Muscle layer of duodenum (tissue), 2 donors: Measurements from ENCODE around the gene PIEZO1.

Experiments used
- H3K27ac ChIP-seq: one replicate; pipeline ENCODE4 v1.7.0; 2013; ENCODE audit warnings: mild to moderate bottlenecking, low read length
- H3K27me3 ChIP-seq: one replicate; pipeline ENCODE4 v1.7.0; 2013; ENCODE audit warnings: low read depth, mild to moderate bottlenecking, control low read depth, low read length
- H3K36me3 ChIP-seq, 2 donors: one replicate each; pipeline ENCODE4 v1.7.0; 2013; ENCODE audit warnings: low read length in 2 of 2, control low read depth in 1 of 2, mild to moderate bottlenecking in 1 of 2; ENCODE audit not compliant: insufficient read depth in 2 of 2, control insufficient read depth in 1 of 2
- H3K4me1 ChIP-seq, 2 donors: one replicate each; pipeline ENCODE4 v1.7.0; 2013; ENCODE audit warnings: low read length in 2 of 2, mild to moderate bottlenecking in 2 of 2, control low read depth in 1 of 2, moderate library complexity in 1 of 2; ENCODE audit not compliant: insufficient read depth in 2 of 2, control insufficient read depth in 1 of 2
- H3K4me3 ChIP-seq, 2 donors: one replicate each; pipeline ENCODE4 v1.7.0; 2013; ENCODE audit warnings: low read length in 2 of 2, low read depth in 1 of 2, mild to moderate bottlenecking in 1 of 2
- H3K9me3 ChIP-seq, 2 donors: one replicate each; pipeline ENCODE4 v1.7.0; 2013; ENCODE audit warnings: low read length in 2 of 2, control low read depth in 1 of 2, mild to moderate bottlenecking in 1 of 2; ENCODE audit not compliant: control insufficient read depth in 1 of 2
- donor health status: healthy.

PIEZO1 gene

DNA sequence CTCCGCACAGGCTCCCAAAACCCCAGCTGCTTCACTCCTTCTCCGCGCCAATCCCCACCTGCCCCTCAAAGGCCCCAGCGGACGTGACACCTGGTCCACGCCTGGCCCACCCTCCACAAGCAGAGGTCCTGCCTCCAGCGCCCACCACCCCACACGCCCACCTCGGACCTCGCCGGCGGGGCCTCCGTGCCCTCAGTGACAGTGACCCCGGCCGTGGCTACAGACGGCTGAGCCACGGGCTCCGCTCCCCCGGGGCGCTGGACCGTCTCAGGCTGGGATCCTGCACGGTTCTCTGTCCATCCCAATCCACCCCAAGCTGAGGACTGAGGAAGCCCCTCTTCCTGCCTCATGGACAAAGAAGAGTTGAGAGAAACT lies 25.1 kb downstream of the PIEZO1 start:
- Histone ChIP-seq H3K4me1 (peaks cover 0 to 46% of the 10 kb centered on the region in 2 donors), H3K36me3 (no peaks in the 10 kb centered on the region), H3K27me3 (no peaks in the 10 kb centered on the region), H3K27ac (peak overlapping the region; percentile 8), H3K9me3 (no peaks in the 10 kb centered on the region), H3K4me3 (peak overlapping the region in 1 of 2 donors; percentile 19)

DNA sequence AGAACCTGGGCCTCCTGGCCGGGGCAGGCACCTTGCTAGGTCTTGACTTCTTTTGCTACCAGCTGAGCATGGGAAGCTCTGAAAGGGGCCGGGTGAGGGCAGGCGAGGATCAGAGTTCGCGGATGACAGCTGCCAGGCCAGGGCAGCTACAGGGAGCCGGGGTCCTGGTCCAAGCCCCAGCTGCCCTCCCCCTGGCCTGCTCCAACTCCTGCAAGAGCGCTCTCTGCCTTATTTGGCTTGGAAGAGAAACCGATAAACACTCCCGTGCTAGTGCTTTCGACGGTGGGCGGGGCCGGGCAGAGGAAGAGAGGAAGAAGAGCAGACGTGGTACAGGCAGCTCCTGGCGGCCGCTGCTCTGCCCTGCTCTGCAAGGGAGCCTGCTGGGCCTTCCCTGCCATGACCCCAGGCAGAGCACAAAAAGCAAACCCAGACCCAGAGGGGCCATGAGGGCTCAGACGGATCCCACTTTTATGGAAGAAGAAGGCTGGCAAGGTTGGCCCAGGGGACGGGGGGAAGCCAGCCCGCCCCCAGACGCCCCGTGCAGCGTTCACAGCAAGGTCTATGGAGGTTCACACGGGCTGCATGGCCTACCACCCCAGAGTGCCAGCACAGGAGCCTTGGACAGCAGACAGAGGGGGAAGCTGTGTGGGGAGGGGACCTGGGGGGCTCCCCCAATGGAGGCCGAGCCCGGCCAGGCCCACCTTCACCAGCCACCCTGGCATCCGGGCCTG lies 25.6 kb downstream of the PIEZO1 start:
- H3K4me1 ChIP-seq: peaks cover 0 to 48% of the 10 kb centered on the region in 2 donors
- no peaks in the 10 kb centered on the region for H3K27me3 ChIP-seq
- no peak overlapping the region for H3K27ac ChIP-seq
- H3K36me3 ChIP-seq: no peaks in the 10 kb centered on the region
- no peaks in the 10 kb centered on the region for H3K9me3 ChIP-seq
- H3K4me3 ChIP-seq: peak overlapping the region; percentile 19

DNA sequence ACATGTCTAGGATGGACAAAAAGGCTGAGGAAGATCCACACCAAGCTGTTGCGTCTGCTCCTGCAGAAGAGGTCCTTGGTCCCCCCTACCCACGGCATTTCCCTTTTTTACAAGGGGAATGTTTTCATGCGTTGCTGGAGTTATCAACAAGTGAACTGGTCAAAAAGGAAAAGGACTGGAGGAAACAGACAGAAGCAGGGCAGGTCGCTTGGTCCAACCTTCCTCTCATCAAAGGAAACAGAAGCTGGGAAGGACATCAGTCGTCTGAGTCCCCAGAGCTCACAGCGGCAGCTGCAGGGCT lies 26.1 kb downstream of the PIEZO1 start:
- no peaks in the 10 kb centered on the region for H3K27me3 ChIP-seq
- no peaks in the 10 kb centered on the region for H3K9me3 ChIP-seq
- no peak overlapping the region for H3K27ac ChIP-seq
- H3K4me3 ChIP-seq: peak overlapping the region; percentile 19
- H3K36me3 ChIP-seq: no peaks in the 10 kb centered on the region
- H3K4me1 ChIP-seq: peaks cover 0 to 48% of the 10 kb centered on the region in 2 donors

GRCh38 chr16:88758227-88758943 lies 26.6 kb downstream of the PIEZO1 start:
- H3K27ac ChIP-seq: peak overlapping the region; percentile 31
- H3K9me3 ChIP-seq: no peaks in the 10 kb centered on the region
- H3K36me3 ChIP-seq: no peaks in the 10 kb centered on the region
- no peak overlapping the region for H3K4me3 ChIP-seq
- H3K4me1 ChIP-seq: peaks cover 0 to 48% of the 10 kb centered on the region in 2 donors
- H3K27me3 ChIP-seq: no peaks in the 10 kb centered on the region

DNA sequence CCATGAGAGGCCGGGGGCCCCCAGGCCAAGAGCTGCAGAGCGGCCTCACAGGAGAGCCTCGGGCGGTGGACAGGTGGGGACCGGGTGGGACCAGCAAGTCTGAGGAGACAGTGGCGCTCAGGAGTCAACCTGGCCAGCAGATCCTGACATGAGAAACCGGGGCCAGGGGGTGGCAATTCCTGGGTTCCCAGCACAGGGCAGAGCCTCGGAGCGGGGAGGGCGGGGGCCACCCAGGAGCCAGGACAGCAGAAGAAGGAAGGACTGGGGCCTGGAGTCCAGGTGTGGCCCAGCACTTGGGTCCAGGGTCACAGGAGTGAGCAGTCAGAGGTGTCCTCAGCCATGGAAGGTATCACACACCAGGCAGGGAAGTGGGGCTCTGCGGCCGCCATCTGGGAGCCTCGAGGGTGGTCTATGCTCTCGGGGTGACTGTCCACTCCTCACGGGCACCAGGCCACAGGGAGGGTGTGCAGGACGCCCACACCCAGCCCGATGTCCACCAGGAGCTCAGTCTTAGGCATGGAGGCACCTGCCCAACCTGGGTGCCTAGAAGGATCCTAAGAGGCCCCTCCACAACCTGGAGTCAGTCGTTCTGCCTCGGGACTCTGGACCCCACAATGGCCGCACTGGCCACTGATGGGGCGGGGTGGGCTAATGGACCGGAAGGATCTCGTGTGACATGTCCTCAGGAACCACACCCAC lies 29.1 kb downstream of the PIEZO1 start:
- H3K4me1 ChIP-seq: peaks cover 0 to 28% of the 10 kb centered on the region in 2 donors
- peaks cover 0 to 9% of the 10 kb centered on the region in 2 donors for H3K36me3 ChIP-seq
- H3K27me3 ChIP-seq: no peaks in the 10 kb centered on the region
- no peaks in the 10 kb centered on the region for H3K9me3 ChIP-seq
- no peak overlapping the region for H3K4me3 ChIP-seq
- H3K27ac ChIP-seq: no peak overlapping the region

DNA sequence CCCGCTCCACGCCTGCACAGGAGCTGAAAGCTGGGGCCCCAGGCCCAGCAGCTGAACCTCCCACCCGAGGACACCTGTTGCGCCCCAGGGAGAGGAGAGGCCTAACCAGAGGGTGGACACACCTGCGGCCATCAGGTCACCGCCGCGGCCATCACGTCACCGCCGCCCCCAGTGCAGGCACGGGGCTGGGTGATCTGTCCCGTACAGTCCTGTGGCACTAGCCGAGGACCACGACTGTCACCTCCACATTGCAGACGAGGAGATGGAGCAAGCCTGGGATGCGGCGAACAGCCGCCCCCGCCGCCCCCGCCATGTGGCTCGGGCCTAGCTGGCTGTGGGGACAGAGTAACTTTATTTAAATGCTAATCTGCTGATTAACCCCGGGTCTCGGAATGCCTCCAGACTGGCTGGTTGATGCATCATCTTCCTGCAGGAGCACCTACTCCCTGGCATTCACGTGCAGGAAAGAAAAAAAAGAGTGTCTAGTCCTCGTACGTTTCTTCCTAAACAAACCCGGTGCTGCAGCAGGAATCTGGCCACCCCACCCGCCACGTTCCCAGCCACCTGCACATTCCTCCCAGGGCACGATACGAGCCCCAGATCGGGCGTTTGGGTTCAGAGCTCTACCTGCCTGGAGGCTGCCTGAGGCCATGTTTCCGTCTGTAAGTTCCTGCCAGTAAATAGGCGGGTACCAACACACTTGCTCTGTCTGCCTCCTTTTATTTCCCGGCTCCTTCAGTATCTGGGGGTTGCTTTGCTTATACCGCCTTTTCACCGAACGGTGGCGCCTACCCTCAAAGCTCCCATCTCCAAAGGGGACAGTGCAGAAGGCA lies 29.9 kb downstream of the PIEZO1 start:
- no peaks in the 10 kb centered on the region for H3K27me3 ChIP-seq
- peaks cover 0 to 9% of the 10 kb centered on the region in 2 donors for H3K36me3 ChIP-seq
- H3K4me3 ChIP-seq: no peak overlapping the region
- H3K9me3 ChIP-seq: no peaks in the 10 kb centered on the region
- H3K27ac ChIP-seq: no peak overlapping the region
- peaks cover 0 to 21% of the 10 kb centered on the region in 2 donors for H3K4me1 ChIP-seq

GRCh38 chr16:88754109-88754911 lies 30.7 kb downstream of the PIEZO1 start:
- Histone ChIP-seq H3K27ac (no peak overlapping the region), H3K27me3 (no peaks in the 10 kb centered on the region), H3K36me3 (peaks cover 0 to 9% of the 10 kb centered on the region in 2 donors), H3K4me1 (peaks cover 0 to 13% of the 10 kb centered on the region in 2 donors), H3K4me3 (no peak overlapping the region), H3K9me3 (no peaks in the 10 kb centered on the region)

DNA sequence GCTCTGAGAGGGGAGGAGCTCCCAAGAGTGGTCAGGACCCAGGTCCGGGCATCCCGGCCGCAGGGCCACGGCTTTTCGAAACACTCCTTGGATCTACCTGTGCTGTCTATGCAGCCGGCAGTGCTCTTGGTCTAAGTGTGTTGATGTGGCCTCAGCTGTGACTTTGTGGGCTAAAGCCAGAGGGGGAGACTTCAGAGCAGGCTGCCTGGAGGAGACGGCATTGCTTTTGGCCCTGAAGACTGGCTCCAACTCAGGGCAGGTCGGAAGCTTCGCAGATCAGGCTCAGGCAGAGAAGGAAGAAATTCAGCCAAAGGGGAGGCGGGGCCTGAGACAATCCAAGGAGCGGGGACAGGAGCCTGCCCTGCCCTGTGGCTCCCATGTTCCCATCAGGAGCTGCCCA lies 31.4 kb downstream of the PIEZO1 start:
- H3K4me3 ChIP-seq: no peak overlapping the region
- H3K36me3 ChIP-seq: peaks cover 0 to 9% of the 10 kb centered on the region in 2 donors
- H3K27me3 ChIP-seq: no peaks in the 10 kb centered on the region
- H3K27ac ChIP-seq: no peak overlapping the region
- peaks cover 0 to 11% of the 10 kb centered on the region in 2 donors for H3K4me1 ChIP-seq
- H3K9me3 ChIP-seq: no peaks in the 10 kb centered on the region

DNA sequence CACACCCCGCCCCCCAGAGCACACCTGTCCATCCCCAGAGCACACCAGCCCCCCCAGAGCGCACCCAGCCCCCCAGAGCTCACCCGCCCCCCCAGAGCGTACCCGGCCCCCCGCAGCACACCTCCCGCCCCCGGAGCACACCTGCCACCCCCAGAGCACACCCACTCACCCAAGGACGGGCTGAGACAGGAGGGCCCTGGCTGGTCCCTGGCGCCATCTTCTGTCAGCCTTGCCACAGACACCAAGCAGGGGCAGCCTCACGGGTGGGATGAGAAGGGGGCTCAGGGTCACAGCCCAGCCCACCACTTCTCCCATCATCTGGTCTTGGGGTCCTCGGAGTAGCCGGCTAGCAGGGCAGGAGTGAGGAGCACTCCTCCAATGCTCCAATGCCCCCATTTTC lies 31.8 kb downstream of the PIEZO1 start:
- Histone ChIP-seq H3K4me3 (no peak overlapping the region), H3K4me1 (peaks cover 0 to 11% of the 10 kb centered on the region in 2 donors), H3K27me3 (no peaks in the 10 kb centered on the region), H3K9me3 (no peaks in the 10 kb centered on the region), H3K27ac (no peak overlapping the region), H3K36me3 (peaks cover 0 to 9% of the 10 kb centered on the region in 2 donors)

DNA sequence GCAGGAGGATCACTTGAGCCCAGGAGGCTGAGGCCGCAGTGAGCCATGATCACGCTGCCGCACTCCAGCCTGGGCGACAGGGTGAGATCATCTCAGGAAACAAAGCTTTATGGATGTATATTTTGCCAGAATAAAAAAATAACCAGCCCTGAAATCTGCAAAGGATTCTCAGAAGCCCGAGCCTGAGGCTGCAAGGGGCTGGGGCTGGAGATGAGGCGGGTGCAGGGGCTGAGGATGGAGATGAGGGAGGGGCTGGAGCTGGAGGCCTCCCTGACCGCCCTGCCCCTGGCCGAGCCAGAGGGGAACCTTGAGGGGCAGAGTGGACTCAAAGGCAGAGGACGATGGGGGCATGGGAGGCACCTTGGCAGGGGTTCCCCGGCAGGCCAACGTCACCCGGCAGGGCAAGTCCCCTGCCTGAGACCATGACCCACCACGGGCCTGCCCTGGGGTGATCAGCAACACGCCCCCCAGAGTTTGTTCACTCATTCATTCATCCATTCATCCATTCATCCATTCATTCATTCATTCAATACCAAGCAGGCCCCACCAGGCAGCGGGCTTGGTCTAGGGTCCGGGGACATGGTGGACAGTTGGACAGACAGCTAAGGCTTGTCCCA lies 32.5 kb downstream of the PIEZO1 start:
- Histone ChIP-seq H3K36me3 (peaks cover 0 to 9% of the 10 kb centered on the region in 2 donors), H3K9me3 (no peaks in the 10 kb centered on the region), H3K27me3 (no peaks in the 10 kb centered on the region), H3K4me3 (no peak overlapping the region), H3K4me1 (peaks cover 0 to 16% of the 10 kb centered on the region in 2 donors), H3K27ac (no peak overlapping the region)
